ENCODE data around the gene ATXN2L.
"Not testable (repeated sequence)": the region's sequence is repeated elsewhere in the genome, so short reads cannot be mapped to it uniquely, and the experiment has no call there.

ATXN2L gene

DNA sequence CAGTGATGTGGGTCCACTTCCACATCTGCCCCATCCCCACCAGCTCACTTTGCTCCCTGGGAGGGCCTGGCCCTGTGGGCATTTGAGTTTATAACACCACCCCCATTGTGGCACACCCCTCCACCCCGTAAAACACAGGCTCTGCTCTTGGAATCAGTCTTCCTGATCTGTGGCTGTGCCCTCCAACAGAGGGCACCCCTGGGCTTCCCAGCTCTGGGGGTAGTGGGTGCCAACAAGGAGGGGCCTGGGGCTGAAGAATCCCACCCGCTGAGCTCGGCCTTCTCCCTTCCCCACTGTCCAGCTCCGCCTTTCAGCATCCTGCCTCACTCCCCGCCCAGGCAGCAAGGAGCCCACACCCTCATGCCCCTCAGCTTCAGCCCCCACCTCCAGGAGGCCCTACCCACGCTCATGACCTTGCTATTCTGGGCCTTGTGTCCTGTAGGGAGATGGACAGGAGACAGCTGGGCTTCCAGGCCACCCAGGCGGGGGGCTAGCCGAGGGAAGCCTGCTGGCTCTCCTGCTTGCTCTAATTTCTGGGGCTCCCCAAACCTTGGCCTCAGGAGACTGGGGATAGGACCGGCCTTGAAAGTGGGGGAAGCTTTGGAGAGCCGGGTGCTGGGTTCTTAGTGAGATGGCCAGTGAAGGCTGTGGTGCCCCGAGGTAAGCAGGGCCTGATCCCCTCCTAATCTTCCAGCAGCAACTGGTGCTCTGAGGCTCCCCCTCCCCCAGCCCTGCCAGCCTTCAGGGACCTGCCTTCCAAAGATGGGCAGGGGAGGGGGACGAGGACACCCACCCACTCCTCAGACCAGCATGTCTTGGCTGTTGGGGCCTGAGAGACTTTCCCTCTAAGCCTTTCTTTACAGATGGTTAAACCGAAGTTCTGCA lies 52.6 kb downstream of the ATXN2L start:
- no peak for DNase-seq

DNA sequence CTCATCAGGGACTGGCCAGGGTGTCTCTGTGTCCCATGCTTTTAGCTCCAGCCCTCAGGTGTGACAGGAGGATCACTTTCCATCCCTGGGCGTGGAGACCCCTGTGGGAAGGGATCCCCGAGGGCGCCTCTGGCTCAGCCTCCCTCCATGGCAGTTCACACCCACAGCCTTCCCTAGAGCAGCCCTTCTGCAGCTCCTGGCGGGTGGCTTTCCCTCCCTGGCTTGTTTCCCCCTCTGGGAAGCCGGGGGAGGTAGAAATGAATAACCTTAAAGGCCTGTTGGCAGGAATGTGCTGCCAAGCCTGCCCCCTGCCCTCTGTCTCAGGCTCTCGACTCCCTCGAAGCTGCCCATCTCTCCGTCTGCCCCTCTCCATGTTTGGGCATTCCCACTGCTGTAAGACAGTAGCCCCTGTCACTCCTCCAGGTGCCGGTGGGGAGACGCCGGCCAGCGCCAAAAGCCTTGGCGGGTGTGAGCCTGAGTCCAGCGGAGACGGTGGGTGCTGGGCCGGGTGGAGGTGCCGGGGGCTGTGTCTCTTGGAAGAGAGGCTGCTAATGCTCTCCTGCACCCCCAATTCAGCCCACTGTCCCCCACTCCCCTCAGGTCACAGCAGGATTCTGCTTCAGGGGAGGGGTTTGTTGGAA lies 53.3 kb downstream of the ATXN2L start:
- DNase-seq = no peak

DNA sequence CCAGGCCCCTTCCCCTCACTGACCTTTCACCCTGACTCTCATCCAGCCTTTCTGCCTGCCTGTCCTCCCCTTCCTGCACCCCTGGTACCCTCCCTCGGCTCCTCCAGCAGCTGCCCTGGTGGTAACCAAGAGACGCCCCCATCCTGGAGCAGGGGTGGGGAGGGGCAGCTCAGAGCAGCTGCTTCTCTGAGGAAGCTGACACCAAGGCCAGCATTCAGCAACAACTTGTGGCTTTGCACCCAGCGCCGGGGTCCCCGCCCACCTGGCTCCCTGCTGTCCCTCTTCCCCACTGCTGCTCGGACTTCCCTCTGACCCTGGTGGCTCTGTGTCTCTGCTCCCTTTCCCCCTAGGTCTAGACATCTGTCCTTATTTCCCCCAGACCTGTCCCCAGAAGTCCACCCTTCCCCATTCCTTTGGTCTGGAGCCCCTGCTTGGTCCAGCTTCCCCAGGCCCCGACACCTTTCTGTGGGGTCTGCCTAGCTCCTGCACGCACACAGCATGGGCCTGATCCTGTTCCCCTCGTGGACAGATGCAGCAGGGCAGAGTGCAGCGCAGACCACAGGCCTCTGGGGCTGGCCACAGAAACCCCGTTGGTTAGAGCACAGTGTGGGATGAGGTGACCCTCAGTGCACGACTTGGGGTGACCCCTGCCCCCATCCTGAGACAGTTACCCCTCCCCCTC lies 54.3 kb downstream of the ATXN2L start:
- DNase-seq = no peak

- DNase-seq = no peak
Measured at GRCh38 chr16:28877655-28878000, 54.8 kb downstream of the ATXN2L start.

DNA sequence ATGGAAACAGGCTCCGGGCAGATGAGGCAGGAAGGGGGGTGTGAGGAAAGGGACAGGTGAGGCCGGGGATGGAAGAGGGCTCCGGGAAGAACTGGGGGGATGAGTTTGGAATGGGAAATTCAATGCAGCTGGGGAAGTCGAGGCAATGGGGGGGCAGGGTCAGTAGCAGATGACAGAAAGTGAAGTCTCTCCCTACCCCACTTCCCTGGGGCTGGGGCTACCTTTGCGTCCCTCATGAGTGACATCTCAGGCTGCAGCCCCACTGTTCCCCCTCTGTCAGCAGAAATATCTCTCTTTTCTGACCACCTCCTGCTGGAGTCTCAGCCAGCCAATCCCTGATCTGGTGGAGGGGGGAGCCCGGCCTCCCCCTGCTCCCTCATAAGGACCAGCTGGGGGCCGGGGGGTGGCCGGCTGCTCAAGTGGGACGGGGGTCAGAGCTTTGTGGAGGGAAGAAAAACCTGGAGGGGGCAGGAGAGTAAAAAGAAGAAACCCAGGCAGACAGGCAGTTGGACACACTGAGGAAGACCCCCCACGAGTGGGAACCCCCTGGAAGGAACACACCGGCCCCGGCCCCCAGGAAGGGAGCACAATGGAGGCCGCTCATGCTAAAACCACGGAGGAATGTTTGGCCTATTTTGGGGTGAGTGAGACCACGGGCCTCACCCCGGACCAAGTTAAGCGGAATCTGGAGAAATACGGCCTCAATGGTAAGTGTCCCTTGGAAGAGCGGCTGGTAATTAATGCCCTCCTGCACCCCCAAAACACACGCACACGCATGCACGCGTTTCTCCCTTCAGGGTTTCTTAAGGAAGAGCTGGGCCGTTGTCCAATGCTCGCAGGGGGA lies 55.5 kb downstream of the ATXN2L start, which contains the start of gene ATP2A1:
ATP2A1 (plus strand) TSS at position 406 of the 844 bp plus-strand sequence; CDS start at position 590, 184 bp downstream.
- no peak for DNase-seq

GRCh38 chr16:28879261-28879840 lies 56.6 kb downstream of the ATXN2L start:
- no peak for DNase-seq

- peak; percentile 96 to 97 for DNase-seq
Measured at GRCh38 chr16:28879841-28880588, 57.2 kb downstream of the ATXN2L start.

DNA sequence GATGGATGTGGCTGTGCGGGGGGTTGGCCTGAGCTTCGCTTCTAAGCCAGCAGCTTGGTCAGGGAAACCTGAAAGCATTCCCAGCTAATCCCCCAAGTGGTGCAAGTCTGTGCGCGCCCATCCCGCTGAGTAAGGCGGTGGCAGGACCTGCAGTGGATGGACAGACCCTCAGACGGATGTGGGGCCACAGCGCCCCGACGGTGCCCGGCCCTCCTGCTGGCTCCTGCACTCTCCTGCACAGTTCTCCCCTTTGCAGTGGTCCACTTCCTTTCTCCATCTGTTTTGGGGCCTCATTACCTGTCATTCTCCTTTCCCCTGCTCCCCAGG lies 57.8 kb downstream of the ATXN2L start:
- no peak for DNase-seq

GRCh38 chr16:28880955-28881354 lies 58.2 kb downstream of the ATXN2L start:
- no peak for DNase-seq

DNA sequence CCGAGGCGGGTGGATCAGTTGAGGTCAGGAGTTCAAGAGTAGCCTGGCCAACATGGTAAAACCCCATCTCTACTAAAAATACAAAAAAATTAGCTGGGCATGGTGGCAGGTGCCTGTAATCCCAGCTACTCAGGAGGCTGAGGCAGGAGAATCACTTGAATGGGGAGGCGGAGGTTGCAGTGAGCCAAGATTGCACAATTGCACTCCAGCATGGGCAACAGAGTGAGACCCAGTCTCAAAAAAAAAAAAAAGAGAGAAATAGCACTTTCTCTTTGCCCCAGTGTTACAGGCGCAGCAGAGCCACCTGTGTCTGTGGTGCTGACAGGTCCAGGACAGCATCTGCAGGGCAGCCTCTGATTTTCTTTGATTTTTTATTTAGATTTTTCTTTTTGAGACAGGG lies 58.8 kb downstream of the ATXN2L start:
- DNase-seq = not testable (repeated sequence)

DNA sequence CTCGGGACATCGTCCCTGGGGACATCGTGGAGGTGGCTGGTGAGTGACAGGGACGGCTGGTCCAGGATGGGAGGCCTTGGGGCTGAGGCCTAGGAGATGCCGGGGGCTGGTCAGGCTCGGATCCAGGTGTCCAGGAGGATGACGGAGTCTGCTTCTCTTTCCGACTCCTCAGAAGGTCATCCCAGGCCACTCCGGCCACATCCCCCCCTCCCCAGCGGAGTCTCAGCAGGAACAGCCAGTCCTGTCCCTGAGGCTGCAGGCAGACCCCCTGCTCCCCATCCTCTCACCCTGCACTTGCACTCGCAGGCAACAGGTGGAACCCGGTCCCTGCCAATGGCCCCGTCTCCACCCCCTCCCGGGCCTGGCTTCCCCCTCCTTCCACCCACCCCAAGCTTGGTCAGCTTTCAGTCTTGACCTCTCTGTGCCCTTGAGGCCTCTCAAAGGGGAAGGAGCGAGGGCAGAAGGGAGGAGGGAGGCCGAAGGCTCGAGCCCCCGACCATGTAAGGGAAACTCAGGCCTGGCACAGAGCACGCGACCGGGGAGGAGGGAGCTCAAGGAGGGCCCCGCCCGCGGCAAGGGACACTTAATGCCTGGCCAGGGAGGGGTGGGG lies 59.9 kb downstream of the ATXN2L start:
- no peak for DNase-seq

DNA sequence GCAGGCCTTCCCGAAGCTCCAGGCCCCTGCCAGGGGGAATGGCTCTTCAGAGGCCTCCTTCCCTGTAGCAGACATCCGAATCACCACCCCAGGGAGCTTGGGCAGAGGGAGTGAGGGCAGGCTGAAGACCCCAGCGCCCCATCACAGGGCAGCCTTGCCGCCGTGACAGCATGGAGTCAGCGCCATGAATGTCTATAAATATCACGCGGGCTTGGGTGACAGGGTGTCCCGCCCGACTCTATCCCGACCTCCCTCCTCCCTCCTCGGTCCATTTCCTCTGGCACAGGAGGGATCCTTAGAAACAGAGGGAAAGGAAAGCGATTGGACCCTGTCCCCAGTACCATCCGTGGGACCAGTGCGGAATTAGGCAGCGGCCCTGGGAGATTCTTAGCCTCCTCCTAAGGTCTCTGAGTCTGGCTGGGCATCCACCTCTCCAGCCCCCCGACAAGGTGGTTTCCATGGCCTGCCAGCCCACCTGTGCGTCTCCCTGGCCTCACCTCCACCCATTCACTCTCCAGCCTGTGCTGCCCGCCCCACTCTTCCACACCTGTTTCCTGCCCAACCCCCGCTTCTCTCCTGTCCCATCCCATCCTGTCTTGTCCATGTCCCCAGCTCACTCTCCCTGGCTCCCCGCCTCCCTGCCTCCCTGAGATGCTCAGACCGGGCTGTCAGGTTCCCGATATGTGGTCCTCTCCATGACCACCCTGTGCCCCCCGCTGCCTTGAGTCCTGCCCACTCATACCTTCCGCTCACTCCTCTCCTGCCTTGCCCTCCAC lies 60.6 kb downstream of the ATXN2L start:
- no peak for DNase-seq

GRCh38 chr16:28884045-28884444 lies 61.2 kb downstream of the ATXN2L start:
- no peak for DNase-seq

Data from activated T-cell treated with anti-CD3 and anti-CD28 coated beads, Interleukin-2, amount 50 U/mL, for 48 hours (primary cell).